GM19455 (cell line): ENCODE measurements around the gene TCF7.
A peak's percentile ranks its signal among the peaks of the same experiment; 100 is the strongest.

Source experiments
- ATAC-seq: cut with Tn5 transposase; IDR thresholded peaks from one replicate; pipeline ENCODE4 v1.9.1; 2021; ENCODE audit not compliant: unreplicated experiment

Gene TCF7

DNA sequence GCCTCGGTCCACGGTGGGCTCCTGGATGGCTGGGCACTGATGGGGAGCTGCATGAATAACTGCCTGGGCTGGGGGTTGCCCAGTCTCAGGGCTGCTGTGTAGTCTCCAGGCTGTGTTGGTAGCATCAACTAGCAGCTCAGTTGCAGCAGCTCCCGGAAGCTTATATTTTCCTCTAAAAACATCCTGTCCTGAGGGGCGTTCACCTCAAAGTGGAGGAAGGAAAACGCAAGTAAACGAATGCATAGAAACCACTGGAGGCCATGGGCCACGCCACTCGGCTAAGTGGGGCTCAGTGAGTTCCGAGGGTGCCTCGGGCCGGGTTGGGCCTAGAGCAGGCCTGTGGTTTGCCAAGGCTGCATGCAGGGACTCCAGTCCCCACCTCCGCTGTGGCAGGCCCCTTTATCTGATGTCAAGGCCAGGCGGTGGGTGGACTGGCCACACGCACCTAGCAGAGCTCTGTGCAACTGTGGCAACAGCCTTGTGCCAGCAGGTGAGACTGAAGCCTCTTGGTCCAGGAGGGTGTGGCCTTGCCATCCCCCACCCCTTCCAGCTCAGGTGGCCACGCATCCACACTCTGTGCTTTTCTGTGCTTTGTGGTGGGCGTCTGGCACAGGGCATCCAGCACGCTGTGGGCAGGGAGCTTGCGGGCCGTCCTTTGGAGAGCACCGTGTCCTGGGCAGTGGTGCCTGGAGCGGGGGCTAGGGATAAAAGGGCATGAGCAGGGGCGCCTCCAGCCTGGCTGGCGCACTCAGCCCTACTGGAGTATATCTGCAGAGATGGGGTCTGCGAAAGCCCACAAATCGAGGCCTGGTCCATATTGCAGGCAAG lies 15.1 kb downstream of the TCF7 start:
- ATAC-seq = no peak

DNA sequence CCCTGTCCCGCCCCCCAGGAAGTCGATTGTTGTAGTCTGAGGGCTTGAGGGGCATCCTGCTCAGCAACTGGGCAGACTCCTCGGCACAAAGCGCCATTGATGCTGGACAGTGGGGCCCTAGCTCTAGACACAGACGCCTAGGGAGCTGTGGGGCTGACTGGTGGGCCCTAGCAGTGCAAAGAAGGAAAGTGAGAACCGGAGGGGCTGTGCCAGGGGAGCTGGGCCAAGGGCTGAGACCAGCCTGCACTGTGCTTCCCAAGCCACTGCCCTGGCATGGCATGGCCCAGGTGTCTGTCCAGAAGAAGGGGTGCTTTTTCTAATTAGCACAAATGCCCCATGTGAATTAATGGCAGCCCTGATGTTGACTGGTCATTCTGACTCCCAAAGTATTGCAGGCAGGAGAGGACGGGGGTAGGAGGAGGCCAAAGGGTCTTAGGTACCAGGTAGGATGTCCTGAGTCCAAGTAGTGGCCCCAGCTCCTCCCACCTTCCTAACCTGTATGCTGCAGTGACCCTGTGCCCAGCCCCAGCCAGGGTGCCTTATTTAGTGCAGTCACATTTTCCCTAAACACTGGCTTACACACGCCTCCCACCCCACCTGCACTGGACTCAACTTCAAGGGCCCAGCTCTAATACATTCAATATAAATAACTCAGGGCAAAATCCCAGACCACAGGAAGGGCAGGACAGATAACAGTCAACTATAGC lies 15.9 kb downstream of the TCF7 start:
- no peak for ATAC-seq

DNA sequence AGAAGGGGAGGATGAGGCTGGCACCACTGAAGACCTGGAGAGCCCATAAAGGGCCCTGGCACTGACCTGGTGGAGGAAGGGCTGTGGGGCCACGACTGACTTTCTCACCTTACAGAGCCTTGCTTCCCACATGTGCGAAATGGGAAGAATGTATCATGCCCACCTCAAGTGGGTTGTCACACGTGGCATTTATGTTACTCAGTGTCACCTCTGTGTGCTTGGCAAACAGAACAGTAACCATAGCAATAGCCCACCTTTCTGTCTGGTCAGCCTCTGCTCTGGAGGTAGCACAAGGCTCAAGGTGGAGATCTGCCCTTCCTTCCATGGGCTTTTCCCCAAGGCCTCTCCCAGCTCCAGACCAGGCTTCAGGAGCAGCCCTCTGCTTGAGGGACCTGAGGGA lies 16.7 kb downstream of the TCF7 start:
- no peak for ATAC-seq

DNA sequence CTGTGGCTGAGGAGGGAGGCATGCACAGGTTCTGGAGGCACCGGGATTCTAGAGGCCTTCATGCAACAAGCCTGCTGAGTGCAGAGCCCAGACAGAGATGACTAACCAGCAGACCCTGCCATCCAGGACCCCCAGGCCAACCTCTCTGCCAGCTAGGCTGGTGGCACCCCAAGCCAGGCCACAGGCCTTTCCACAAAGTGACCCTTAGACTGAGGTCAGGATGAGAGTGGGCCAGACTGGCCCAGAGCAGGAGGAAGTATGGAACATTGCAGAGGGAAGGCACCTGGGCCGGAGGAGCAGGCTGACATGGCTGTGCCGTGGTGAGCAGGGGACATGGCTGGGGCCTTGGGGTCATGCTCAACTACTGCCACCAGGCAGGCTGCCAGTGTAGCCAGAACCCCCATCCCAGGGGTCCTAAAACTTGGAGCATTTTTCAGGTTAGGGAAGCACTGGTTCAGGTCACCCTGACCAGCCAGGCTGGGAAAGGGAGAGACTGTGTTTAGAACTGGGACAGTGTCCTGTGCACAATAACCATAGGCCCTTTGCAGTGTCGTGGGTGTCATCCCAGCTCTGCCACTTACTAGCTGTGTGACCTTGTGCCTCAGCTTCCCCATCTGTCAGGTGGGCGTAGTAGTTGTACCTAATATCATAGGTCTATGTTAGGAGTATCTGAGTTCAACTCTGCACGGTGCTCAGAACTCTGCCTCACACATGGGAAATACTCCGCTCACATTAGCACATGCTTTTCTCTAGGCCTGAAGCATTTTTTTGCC lies 17.3 kb downstream of the TCF7 start:
- no peak for ATAC-seq

DNA sequence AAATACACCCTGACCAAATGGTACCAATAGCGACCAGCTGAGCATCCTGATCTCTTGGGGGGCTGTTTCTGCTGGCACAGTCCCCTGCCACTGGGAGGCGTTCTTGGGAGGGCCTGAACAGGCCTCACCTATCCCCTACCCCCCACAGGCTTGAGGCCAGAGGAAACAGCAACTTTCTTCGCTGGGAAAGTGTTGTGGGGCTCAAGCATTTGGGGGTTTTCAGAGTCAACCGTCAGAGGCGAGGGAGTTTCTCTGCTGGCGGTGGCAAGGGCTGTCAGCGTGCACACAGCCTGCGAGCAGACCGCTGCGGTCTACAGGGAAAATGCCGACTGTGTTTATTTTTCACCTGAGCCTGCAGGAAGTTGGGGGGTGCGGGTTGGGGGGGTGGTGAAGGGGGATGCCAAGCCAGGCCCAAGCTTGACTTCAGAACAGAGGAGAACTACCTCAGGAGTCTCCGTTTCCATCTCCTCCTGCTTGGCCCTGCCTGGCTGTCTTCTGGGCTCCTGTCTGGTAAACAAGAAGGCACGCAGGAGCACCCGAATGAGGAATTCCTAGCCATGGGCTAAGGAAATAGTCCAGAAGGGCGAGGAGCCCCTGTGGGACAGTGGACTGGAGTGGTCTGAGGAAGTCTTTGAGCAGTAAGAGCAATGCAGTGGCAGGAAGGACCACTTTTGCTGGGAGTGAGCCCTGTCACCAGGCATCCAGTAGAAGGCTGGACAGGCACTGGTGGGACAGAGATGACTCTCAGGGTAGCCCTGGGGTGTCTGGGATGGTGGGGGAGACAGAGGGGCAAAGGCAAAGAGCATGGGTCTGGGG lies 18.1 kb downstream of the TCF7 start:
- ATAC-seq = peak; percentile 63

DNA sequence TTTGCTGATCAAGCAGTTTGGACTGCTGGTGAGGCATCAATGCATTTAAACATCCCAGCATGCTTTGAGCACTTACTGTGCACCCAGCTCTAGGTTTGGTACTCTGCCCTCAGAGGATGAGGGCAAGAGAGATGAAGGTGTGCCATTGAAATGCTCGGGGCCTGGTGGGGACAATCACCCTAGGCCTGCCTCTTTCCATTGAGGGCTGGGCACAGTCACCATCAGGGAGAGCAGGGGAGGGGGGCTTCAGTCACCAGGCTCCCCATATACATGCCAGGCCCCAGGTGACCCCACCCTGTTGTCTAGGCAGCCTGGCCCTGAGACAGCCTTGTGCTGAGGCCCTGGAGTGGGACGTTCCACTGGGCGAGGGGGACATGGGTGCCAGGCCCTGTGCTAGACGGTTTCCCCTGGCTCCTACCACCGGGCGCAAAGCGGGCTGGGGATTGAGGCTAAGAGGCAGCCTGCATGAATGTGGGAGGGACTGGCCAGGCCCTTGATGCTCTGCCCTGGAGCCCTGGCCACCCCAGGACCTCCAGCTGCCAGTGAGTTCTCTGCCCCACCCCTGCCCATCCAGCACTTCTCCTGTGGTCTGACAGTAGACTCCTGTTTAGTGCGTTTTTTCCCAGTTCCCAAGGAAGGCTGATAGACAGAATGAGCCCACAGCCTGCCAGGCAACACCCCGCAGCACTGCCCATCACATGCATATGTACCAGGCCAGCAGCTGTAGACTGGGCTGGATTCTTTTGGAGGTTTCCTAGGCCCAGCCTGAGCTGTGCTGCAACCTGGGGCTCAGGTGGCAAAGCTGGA lies 18.9 kb downstream of the TCF7 start:
- ATAC-seq = no peak

DNA sequence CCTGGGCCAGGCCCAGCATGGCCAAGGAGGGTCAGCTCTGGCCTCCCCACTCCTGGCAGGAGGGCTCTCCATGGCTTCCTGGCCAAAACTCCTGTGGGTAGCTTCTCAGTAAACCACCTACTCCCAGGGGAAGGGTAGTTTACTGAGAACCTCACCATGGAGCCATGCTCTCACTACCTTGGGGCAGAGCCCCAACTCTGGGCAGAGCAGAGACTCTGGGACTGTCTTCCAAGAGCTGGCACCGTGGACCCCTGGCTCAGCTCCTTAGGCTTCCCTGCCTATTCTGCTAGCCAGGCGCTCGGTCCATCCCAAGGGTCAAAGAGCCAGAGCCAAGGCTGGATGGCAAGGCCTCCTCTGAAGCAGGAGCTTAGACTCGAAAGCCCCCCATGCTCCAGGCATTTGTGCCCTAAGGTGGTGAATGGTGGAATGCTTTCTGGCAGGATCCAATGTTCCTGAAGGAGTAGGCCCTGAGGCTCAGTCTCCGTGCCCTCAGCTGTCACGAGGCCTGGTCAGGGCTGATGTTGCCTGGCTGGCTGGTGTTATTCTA lies 19.6 kb downstream of the TCF7 start:
- no peak for ATAC-seq

DNA sequence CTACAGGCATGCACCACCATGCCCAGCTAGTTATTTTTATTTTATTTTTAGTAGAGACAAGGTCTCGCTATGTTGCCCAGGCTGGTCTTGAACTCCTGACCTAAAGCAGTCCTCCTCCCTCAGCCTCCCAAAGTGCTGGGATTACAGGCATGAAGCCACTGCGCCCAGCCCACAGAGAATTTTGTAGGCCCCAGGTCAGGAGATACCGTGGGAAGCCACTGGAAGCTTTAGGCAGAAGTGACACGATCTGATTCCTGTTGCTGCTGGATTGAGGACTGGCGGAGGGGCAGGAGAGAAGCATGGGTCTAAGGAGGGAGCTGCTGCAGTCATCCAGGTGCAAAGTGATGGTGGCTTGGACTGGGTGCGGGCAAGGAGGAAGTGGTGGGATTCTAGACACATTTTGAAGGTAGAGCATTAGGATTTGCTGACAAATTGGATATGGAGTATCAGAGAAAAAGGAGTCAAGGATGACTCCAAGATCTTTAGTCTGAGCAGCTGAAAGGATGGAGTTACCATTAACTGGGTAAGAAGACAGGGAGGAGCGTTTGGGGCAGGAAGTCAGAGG lies 20.7 kb downstream of the TCF7 start:
- no peak for ATAC-seq

DNA sequence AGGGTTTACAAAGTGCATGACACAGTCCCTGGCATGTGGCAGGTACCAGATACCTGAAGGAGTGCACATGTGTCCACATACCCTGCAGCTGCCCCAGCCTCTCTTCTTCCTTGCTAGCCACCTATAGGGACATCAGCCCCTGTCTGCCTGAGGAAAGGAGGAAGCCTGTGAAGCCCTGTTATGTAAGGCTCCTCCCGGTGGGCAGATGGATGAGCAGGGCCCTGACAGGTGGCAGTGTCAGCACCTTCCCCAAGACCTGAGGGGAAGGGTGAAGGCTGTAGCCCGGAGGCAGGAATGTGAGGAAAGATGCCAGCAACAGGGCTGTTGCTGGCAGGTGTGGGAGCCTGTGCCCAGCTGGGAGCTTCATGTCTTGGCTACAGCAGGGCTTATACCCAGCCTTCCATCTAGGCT lies 21.7 kb downstream of the TCF7 start:
- ATAC-seq = no peak

DNA sequence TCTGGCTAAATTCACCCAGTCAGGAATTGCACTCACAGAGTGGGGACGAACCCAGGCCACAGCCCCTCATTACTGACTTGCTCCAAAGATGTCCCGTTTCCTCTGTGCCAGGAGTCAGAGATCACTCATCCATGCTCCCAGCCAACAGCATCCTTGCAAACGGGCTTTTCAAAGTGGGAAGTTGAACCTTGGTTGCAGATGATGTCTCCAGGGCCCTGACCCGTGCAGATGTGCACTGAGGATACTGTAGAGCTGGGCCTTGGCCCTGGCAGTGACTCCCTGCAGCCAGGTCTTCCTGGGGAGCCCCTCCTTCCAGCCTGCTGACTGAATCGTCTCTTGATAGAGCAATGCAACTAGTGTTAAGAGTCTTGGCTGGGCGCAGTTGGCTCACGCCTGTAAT lies 22.3 kb downstream of the TCF7 start:
- no peak for ATAC-seq

DNA sequence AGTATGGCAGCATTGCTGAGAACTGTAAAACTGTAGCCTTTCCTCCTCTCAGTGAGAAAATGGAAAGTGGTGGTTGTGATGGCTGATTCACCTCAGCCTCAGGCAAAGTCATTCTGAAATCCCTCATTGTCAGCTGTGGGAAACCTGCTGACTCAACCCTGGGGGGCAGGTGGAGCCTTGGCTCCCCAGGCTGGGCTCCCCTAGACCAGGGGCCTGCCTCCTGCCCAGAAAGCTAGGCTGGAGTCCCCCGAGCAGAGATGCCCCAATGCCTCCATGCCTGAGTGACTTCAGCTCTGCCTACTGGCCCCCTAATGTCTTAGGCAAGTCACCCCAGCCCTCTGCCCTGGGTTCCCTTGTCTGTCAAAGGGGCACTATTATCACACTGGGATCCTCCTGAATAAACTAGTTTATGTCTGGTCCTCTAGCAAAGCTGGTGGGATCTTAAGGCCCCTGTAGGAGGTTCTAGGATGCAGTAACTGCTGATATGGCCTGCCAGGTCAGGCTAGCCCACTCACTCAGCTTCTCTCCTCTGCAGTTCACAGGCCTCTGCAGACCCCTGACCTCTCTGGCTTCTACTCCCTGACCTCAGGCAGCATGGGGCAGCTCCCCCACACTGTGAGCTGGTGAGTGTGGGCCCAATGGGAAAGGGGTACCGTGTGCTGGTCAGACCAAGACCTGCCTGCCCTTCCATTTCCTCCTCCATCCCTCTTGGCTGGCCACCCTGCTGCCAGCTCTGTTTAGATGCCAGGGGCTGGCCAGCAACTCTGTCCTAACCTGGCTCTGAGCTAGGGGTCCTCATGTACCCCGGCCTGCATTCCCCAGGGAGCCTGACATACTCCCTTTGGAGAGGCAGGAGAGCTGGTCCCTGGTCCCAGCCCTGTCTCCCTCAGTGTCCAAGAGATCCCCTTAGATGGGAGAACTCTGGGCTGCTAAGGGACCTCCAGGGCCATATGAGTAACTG lies 24.2 kb downstream of the TCF7 start:
- ATAC-seq = peak; percentile 64

DNA sequence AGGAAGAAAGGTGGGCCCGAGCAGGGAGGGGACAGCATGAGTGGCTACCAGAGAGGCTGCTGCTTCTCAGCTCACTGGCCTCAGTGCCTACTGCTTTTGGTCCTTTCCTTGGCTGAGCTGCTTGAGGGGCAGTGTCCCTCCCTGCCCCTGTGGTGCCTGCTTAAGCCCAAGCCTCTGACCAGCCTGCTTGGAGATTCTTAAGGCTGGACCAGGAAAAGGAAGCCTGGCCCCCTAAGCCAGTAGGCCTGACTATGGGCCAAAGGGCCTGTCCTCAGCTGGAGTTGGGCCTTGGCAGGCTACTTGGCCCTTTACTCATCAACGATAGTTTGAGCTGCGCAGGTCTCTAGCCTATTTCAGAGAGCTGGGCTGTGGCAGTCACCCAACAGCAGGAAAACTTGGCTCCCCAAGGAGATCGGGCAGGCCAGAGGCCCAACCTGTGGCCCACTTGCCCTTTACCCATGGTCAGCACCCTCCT lies 24.9 kb downstream of the TCF7 start:
- ATAC-seq = no peak

DNA sequence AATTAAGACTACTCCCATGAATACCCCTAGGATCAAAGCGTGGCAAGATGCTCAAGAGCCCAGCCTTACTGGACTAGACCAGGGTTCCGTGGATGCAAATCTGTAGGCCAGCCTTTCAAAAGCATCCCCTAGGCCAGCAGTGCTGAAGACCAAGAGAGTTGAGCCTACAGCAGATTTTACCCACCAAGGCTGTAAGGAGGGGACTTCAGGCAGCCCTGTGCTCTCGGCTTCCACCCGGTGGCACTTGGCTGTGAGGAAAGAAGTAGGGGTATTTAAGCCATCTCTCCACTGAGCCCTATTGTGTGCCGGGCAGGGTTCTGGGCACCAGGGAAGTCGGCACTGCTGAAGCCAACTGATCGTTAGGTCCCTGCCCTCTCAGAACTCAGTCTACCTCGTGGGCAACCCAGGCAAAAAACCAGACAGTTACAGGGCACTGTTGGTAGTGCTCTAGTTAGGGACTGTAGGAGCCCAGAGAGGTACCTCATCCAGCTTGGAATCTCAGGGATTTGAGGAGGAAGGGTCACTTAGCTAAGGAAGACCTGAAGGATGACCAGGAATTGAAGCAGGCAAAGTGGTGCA lies 25.5 kb downstream of the TCF7 start:
- ATAC-seq = no peak

DNA sequence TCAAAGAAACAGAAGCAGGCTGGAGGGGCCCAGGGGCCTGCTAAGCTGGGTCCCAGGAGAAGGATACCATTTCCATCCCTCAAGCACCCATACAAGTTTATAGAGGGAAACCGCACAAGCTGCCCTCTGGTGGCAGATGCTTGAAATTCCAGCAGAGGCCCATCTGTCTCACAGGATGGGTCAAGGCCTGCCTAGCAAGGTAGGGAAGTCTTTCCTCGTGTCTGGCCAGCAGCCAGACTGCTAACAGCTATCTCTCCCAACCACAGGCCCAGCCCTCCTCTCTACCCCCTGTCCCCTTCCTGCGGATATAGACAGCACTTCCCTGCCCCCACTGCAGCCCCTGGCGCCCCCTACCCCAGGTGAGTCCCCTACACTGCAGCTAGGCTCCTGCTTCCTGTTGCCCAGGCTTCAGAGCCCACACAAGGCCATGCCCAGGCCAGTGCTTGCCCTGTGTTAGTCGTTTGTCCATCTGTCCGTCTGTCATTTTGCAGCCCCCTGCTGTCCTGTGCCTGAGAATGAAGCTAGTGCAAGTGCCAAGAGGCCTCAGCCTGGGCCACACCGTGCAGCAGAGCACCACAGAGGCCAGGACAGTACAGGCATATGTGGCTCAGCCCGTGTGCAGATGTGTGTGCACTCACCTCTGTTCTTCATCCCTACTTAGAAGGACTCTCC lies 26.2 kb downstream of the TCF7 start:
- ATAC-seq = peak; percentile 41

DNA sequence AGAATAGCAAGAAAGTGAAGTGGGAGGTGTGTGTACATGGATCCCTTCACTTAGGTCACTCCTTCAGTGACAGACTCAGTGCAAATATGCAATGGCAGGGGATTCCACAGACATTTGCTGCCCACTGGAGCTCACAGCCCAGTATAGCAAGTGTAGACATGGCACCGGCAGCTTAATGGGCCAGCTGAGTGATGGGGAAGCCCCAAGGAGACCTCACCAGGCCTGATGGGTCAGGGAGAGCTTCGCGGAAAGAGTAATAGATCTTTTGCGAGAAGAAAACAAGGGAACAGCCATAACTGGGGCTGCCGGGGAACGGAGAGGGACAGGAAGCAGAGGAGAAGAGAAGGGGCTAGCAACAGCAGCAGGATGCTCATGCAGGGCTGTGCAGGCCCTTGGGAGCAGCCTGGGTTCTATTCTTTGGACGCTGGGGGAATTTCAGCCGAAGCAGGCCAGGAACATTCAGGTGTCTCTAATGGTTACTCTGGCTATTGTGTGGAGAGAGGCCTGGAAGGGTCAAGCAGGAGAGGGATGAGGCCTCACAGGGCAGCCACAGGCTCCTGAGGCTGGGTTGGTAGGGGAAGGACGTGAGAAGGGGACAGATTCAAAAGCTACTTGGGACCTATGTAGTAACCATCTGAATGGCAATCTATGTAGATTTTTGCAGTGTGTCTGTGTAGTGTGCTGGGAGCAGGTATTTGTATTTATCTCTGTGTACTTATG lies 27.0 kb downstream of the TCF7 start:
- ATAC-seq = no peak

DNA sequence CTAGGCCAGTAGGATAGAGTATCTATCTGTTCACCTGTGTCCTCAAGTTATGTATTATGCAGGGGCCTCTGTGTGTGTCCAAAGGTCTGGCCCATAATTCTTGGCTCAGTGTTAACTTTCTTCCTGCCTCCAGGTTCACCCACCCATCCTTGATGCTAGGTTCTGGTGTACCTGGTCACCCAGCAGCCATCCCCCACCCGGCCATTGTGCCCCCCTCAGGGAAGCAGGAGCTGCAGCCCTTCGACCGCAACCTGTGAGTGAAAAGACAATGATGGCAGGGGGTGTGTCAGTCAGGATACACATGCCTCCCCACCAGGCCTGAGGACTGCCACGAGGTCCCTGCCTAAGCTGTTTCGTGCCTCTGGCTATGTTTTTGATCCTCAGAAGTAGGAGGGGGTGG lies 27.6 kb downstream of the TCF7 start:
- ATAC-seq = no peak

DNA sequence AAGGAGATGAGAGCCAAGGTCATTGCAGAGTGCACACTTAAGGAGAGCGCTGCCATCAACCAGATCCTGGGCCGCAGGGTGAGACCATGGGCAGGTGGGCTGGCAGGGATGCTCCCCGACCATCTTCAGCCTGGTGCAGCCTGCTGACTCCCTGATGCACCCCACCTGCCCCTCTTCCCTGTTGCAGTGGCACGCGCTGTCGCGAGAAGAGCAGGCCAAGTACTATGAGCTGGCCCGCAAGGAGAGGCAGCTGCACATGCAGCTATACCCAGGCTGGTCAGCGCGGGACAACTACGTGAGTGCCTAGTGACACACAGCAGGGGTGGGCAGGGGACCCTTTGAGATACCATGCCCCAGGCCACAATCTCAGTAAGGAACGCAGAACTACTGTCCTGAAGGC lies 28.3 kb downstream of the TCF7 start:
- no peak for ATAC-seq
